Fibroblast of lung (primary cell): Measurements from ENCODE around the gene CHN2.

Experiments
- EZH2 ChIP-seq: IDR thresholded peaks from 2 replicates; pipeline ENCODE4 v1.5.1; 2012; ENCODE audit warnings: low read length, control low read depth, mild to moderate bottlenecking; ENCODE audit errors: missing control alignments
- TF ChIP-seq, protein P1 (sequence below), 2 donors: IDR thresholded peaks in 1 of 2; conservative IDR thresholded peaks in 1 of 2; 1 replicate in 1 of 2; 2 replicates in 1 of 2; pipeline ENCODE4 v1.5.1; 2011 to 2012; ENCODE audit warnings: low read length in 2 of 2, control low read depth in 1 of 2, inconsistent platforms in 1 of 2, low read depth in 1 of 2, mild to moderate bottlenecking in 1 of 2

DNA sequence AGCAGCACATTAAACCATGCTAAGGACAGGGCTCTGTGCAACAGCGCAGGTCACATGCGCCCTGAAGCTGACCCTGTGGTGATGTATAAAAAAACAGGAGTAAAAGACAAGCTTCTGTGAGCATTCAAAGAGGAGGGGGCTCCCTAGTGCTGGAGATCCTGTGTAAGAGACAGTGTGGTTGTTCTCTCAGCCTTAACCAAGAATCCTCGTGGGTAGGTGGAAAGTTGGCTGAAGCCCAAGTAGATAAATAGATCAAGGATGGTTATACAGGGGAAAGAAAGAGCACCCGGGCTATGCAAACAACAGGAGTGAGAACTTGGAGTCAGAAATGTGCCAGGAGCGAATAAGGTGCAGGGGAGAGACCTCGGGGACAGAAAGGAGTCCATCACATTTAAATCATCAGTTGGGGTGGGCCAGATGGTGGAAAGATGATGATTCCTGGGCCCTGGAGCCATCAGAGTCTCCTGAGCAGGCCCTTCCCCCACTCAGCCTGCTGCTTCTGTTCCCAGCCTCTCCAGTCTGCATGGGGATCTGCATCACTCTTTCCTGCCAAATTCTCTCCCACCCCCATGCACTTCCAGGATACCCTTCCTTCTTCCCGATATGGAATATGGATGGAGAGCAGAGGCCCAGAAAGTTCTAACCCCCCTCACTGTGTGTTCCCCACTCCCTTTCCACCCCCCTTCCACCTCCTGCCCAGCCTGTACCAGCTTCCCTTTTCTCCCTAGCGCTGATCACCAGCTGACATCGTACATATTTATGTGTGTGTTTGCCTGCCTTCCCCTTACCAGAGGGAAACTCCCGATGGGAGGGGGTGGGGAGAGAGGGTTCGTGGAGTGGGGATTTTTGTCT lies 291.0 kb downstream of the CHN2 start:
- TF ChIP-seq, protein P1, sequence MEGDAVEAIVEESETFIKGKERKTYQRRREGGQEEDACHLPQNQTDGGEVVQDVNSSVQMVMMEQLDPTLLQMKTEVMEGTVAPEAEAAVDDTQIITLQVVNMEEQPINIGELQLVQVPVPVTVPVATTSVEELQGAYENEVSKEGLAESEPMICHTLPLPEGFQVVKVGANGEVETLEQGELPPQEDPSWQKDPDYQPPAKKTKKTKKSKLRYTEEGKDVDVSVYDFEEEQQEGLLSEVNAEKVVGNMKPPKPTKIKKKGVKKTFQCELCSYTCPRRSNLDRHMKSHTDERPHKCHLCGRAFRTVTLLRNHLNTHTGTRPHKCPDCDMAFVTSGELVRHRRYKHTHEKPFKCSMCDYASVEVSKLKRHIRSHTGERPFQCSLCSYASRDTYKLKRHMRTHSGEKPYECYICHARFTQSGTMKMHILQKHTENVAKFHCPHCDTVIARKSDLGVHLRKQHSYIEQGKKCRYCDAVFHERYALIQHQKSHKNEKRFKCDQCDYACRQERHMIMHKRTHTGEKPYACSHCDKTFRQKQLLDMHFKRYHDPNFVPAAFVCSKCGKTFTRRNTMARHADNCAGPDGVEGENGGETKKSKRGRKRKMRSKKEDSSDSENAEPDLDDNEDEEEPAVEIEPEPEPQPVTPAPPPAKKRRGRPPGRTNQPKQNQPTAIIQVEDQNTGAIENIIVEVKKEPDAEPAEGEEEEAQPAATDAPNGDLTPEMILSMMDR (conservative IDR thresholded peaks at IDR 0.05 in 1 of 2, IDR thresholded peaks at IDR 0.05 in 1 of 2; ENCODE audit: low read depth in 1 of 2, low read length in 2 of 2): no peak
- TF ChIP-seq EZH2: no peak
